ENCODE measurements around the gene ATG2B. TPM values are rescaled to one million over a fixed set of nuclear protein-coding genes. Genes with fewer than 3 reads are reported as not detected.

ATG2B gene
- total and polyA plus RNA-seq, 7 experiments from 2014 or later: 1.8 to 43.4 (median 24.7) TPM

- Mint-ChIP-seq H3K27ac (no peak overlapping the region), H3K27me3 (no peaks in the 10 kb centered on the region), H3K4me1 (peaks cover 0 to 5% (median 0%) of the 10 kb centered on the region in 7 donors), H3K4me3 (no peak overlapping the region), H3K36me3 (peaks cover 0 to 3% (median 0%) of the 10 kb centered on the region in 5 donors), H3K9me3 (peaks cover 0 to 24% (median 6%) of the 10 kb centered on the region in 11 donors)
- no peaks in the 10 kb centered on the region for H3K36me3 ChIP-seq (ENCODE audit: control insufficient read depth in 2 of 3, insufficient read depth in 3 of 3, low read length in 3 of 3)
- H3K9me3 ChIP-seq (ENCODE audit: control insufficient read depth in 2 of 3, low read length in 3 of 3): peaks cover 0 to 6% (median 4%) of the 10 kb centered on the region in 3 experiments
- POLR2A ChIA-PET: interaction anchor here (0.9 kb wide), 1 partner anchor 172 kb away, joined by 3 read pairs; no protein-coding TSS in a partner anchor
- no peak overlapping the region for H3K27ac ChIP-seq (ENCODE audit: low read depth, low read length)
- H3K4me3 ChIP-seq (ENCODE audit: low read length): no peak overlapping the region
- no peak for DNase-seq
- no peak for ATAC-seq
- H3K4me1 ChIP-seq (ENCODE audit: control insufficient read depth in 2 of 2, insufficient read depth in 2 of 2, low read length in 2 of 2): peaks cover 0 to 2% of the 10 kb centered on the region in 2 donors
- no peaks in the 10 kb centered on the region for H3K27me3 ChIP-seq (ENCODE audit: control insufficient read depth in 2 of 2, insufficient read depth in 2 of 2, low read length in 2 of 2)
- CTCF ChIA-PET: interaction anchor here (0.7 to 7.0 kb wide), 4 partner anchors 171 to 277 kb away, joined by 3 to 87 read pairs (median 4); no protein-coding TSS in a partner anchor
- intact Hi-C loops (cut with micrococcal nuclease): no loop called here
Observed at GRCh38 chr14:96272777-96273473, 90.2 kb downstream of the ATG2B start.

DNA sequence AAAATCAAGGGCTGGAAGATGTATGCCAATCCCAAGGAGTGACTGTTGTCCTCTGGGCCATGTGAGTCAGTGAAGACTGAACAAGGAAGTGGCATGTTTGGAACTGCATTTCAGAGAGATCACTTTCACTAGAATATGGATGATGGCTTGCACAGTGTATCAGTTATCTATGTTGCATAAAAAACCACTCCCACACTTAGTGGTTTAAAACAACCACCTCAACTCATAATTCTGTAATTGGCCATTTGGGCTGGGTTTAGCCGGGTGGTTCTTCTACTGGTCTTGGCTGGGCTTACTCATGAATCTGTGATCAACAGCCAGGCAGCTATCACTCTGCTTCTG, 91.7 kb downstream of the ATG2B start:
- POLR2A ChIA-PET: no interaction called here
- Histone ChIP-seq H3K27me3 (ENCODE audit: control insufficient read depth in 2 of 2, insufficient read depth in 2 of 2, low read length in 2 of 2) (no peaks in the 10 kb centered on the region), H3K9me3 (ENCODE audit: control insufficient read depth in 2 of 3, low read length in 3 of 3) (no peaks in the 10 kb centered on the region), H3K4me3 (ENCODE audit: low read length) (no peak overlapping the region), H3K4me1 (ENCODE audit: control insufficient read depth in 2 of 2, insufficient read depth in 2 of 2, low read length in 2 of 2) (peaks cover 0 to 2% of the 10 kb centered on the region in 2 donors), H3K27ac (ENCODE audit: low read depth, low read length) (no peak overlapping the region), H3K36me3 (ENCODE audit: control insufficient read depth in 2 of 3, insufficient read depth in 3 of 3, low read length in 3 of 3) (no peaks in the 10 kb centered on the region)
- CTCF ChIA-PET: interaction anchor here (1.1 to 7.0 kb wide), 2 partner anchors 169 to 273 kb away, joined by 3 to 87 read pairs; no protein-coding TSS in a partner anchor
- H3K36me3 Mint-ChIP-seq: no peaks in the 10 kb centered on the region
- peaks cover 0 to 8% (median 0%) of the 10 kb centered on the region in 5 donors for H3K27me3 Mint-ChIP-seq
- H3K9me3 Mint-ChIP-seq: peaks cover 0 to 17% (median 3%) of the 10 kb centered on the region in 11 donors
- no peak for DNase-seq
- H3K4me1 Mint-ChIP-seq: peaks cover 0 to 5% (median 2%) of the 10 kb centered on the region in 7 donors
- ATAC-seq: no peak
- no peak overlapping the region for H3K27ac Mint-ChIP-seq
- no peak overlapping the region for H3K4me3 Mint-ChIP-seq
- intact Hi-C loops (cut with micrococcal nuclease): no loop called here

- Histone ChIP-seq H3K27ac (ENCODE audit: low read depth, low read length) (no peak overlapping the region), H3K9me3 (ENCODE audit: control insufficient read depth in 2 of 3, low read length in 3 of 3) (no peaks in the 10 kb centered on the region), H3K27me3 (ENCODE audit: control insufficient read depth in 2 of 2, insufficient read depth in 2 of 2, low read length in 2 of 2) (no peaks in the 10 kb centered on the region), H3K36me3 (ENCODE audit: control insufficient read depth in 2 of 3, insufficient read depth in 3 of 3, low read length in 3 of 3) (no peaks in the 10 kb centered on the region), H3K4me3 (ENCODE audit: low read length) (no peak overlapping the region), H3K4me1 (ENCODE audit: control insufficient read depth in 2 of 2, insufficient read depth in 2 of 2, low read length in 2 of 2) (peaks cover 0 to 2% of the 10 kb centered on the region in 2 donors)
- ATAC-seq: no peak
- ChIA-PET POLR2A (no interaction called here), CTCF (interaction anchor here (7.0 kb wide), 1 partner anchor 168 kb away, joined by 87 read pairs; no protein-coding TSS in a partner anchor)
- Mint-ChIP-seq H3K36me3 (no peaks in the 10 kb centered on the region), H3K4me1 (peaks cover 0 to 5% (median 2%) of the 10 kb centered on the region in 7 donors), H3K4me3 (no peak overlapping the region), H3K27me3 (peaks cover 0 to 14% (median 0%) of the 10 kb centered on the region in 5 donors), H3K27ac (no peak overlapping the region), H3K9me3 (peaks cover 0 to 17% (median 3%) of the 10 kb centered on the region in 11 donors)
- DNase-seq: no peak
- intact Hi-C loops (cut with micrococcal nuclease): no loop called here
Observed at GRCh38 chr14:96270565-96271420, 92.3 kb downstream of the ATG2B start.

GRCh38 chr14:96269359-96269710, 93.8 kb downstream of the ATG2B start:
- ChIA-PET CTCF (interaction anchor here (0.6 kb wide), 1 partner anchor 38 kb away, joined by 4 read pairs; no protein-coding TSS in a partner anchor), POLR2A (no interaction called here)
- H3K9me3 Mint-ChIP-seq: peaks cover 0 to 17% (median 3%) of the 10 kb centered on the region in 11 donors
- Histone ChIP-seq H3K36me3 (ENCODE audit: control insufficient read depth in 2 of 3, insufficient read depth in 3 of 3, low read length in 3 of 3) (no peaks in the 10 kb centered on the region), H3K4me3 (ENCODE audit: low read length) (no peak overlapping the region), H3K4me1 (ENCODE audit: control insufficient read depth in 2 of 2, insufficient read depth in 2 of 2, low read length in 2 of 2) (no peaks in the 10 kb centered on the region), H3K27me3 (ENCODE audit: control insufficient read depth in 2 of 2, insufficient read depth in 2 of 2, low read length in 2 of 2) (no peaks in the 10 kb centered on the region), H3K9me3 (ENCODE audit: control insufficient read depth in 2 of 3, low read length in 3 of 3) (no peaks in the 10 kb centered on the region), H3K27ac (ENCODE audit: low read depth, low read length) (no peak overlapping the region)
- H3K27me3 Mint-ChIP-seq: peaks cover 0 to 15% (median 0%) of the 10 kb centered on the region in 5 donors
- intact Hi-C loops (cut with micrococcal nuclease): no loop called here
- ATAC-seq (no peak), DNase-seq (no peak)
- H3K36me3 Mint-ChIP-seq: no peaks in the 10 kb centered on the region
- H3K27ac Mint-ChIP-seq: no peak overlapping the region
- peaks cover 0 to 2% (median 0%) of the 10 kb centered on the region in 7 donors for H3K4me1 Mint-ChIP-seq
- no peak overlapping the region for H3K4me3 Mint-ChIP-seq

- H3K4me3 ChIP-seq (ENCODE audit: low read length): no peak overlapping the region
- H3K27me3 ChIP-seq (ENCODE audit: control insufficient read depth in 2 of 2, insufficient read depth in 2 of 2, low read length in 2 of 2): no peaks in the 10 kb centered on the region
- no peak for DNase-seq
- ChIA-PET CTCF (interaction anchor here (0.6 kb wide), 1 partner anchor 38 kb away, joined by 4 read pairs; no protein-coding TSS in a partner anchor), POLR2A (no interaction called here)
- Mint-ChIP-seq H3K27ac (no peak overlapping the region), H3K4me1 (peaks cover 0 to 2% (median 0%) of the 10 kb centered on the region in 7 donors), H3K36me3 (no peaks in the 10 kb centered on the region), H3K9me3 (peaks cover 0 to 17% (median 3%) of the 10 kb centered on the region in 11 donors), H3K27me3 (peaks cover 0 to 15% (median 0%) of the 10 kb centered on the region in 5 donors), H3K4me3 (no peak overlapping the region)
- no peaks in the 10 kb centered on the region for H3K36me3 ChIP-seq (ENCODE audit: control insufficient read depth in 2 of 3, insufficient read depth in 3 of 3, low read length in 3 of 3)
- no peaks in the 10 kb centered on the region for H3K9me3 ChIP-seq (ENCODE audit: control insufficient read depth in 2 of 3, low read length in 3 of 3)
- H3K27ac ChIP-seq (ENCODE audit: low read depth, low read length): no peak overlapping the region
- no peaks in the 10 kb centered on the region for H3K4me1 ChIP-seq (ENCODE audit: control insufficient read depth in 2 of 2, insufficient read depth in 2 of 2, low read length in 2 of 2)
- intact Hi-C loops (cut with micrococcal nuclease): no loop called here
- no peak for ATAC-seq
Observed at GRCh38 chr14:96268431-96269358, 94.4 kb downstream of the ATG2B start.

- Mint-ChIP-seq H3K27me3 (peaks cover 0 to 15% (median 0%) of the 10 kb centered on the region in 5 donors), H3K9me3 (peaks cover 0 to 12% (median 3%) of the 10 kb centered on the region in 11 donors), H3K27ac (no peak overlapping the region), H3K4me1 (peaks cover 0 to 2% (median 0%) of the 10 kb centered on the region in 7 donors), H3K4me3 (no peak overlapping the region), H3K36me3 (no peaks in the 10 kb centered on the region)
- Histone ChIP-seq H3K36me3 (ENCODE audit: control insufficient read depth in 2 of 3, insufficient read depth in 3 of 3, low read length in 3 of 3) (no peaks in the 10 kb centered on the region), H3K27me3 (ENCODE audit: control insufficient read depth in 2 of 2, insufficient read depth in 2 of 2, low read length in 2 of 2) (no peaks in the 10 kb centered on the region), H3K27ac (ENCODE audit: low read depth, low read length) (no peak overlapping the region), H3K9me3 (ENCODE audit: control insufficient read depth in 2 of 3, low read length in 3 of 3) (no peaks in the 10 kb centered on the region), H3K4me1 (ENCODE audit: control insufficient read depth in 2 of 2, insufficient read depth in 2 of 2, low read length in 2 of 2) (no peaks in the 10 kb centered on the region), H3K4me3 (ENCODE audit: low read length) (no peak overlapping the region)
- ChIA-PET CTCF (no interaction called here), POLR2A (no interaction called here)
- no peak for DNase-seq
- intact Hi-C loops (cut with micrococcal nuclease): no loop called here
- ATAC-seq: no peak
Observed at GRCh38 chr14:96267916-96268315, 95.2 kb downstream of the ATG2B start.
